Epithelial cell of proximal tubule (primary cell): ENCODE results near the gene PXN. TPM values are rescaled to one million over a fixed set of nuclear protein-coding genes. Genes with fewer than 3 reads are reported as not detected.
"Not testable (repeated sequence)": the region's sequence is repeated elsewhere in the genome, so short reads cannot be mapped to it uniquely, and the experiment has no call there.

Experiments used
- DNase-seq: peaks from one replicate; pipeline ENCODE4 v3.0.0-alpha.2; 2011; ENCODE audit warnings: low read depth
- H3K4me3 ChIP-seq: 2 replicates; pipeline ENCODE4 v1.5.1; 2011; ENCODE audit warnings: low read depth, mild to moderate bottlenecking, low read length
- CTCF ChIP-seq: conservative IDR thresholded peaks from 2 replicates; pipeline ENCODE4 v1.5.1; 2012; ENCODE audit warnings: low read depth, mild to moderate bottlenecking, low read length
- total RNA-seq: library from RNA; depleted of rRNA; stranded (reverse); fragments of >200 nt; gene quantifications from 2 replicates; pipeline ENCODE4 v1.2.3, GENCODE V29; 2015

The PXN gene
- total RNA-seq, 1 donor from 2014 or later, result 100 TPM

GRCh38 chr12:120238217-120238616 is 27.3 kb downstream of the PXN start:
- no peak for TF ChIP-seq CTCF
- no peak for DNase-seq

GRCh38 chr12:120237360-120238171 is 28.0 kb downstream of the PXN start:
- no peak overlapping the region for H3K4me3 ChIP-seq
- DNase-seq, result no peak
- no peak for TF ChIP-seq CTCF

More at GRCh38 chr12:120238217-120238616, 27.3 kb downstream of the PXN start:
- H3K4me3 ChIP-seq, result no peak overlapping the region

GRCh38 chr12:120236809-120237208 is 28.7 kb downstream of the PXN start:
- DNase-seq, result not testable (repeated sequence)

GRCh38 chr12:120235369-120236323 is 29.9 kb downstream of the PXN start:
- DNase-seq, result no peak
- TF ChIP-seq CTCF, result peak; percentile 42
- H3K4me3 ChIP-seq, result no peak overlapping the region

More at GRCh38 chr12:120236809-120237208, 28.7 kb downstream of the PXN start:
- not testable (repeated sequence) for H3K4me3 ChIP-seq

GRCh38 chr12:120234643-120235368 is 30.7 kb downstream of the PXN start:
- no peak overlapping the region for H3K4me3 ChIP-seq
- peak; percentile 60 for TF ChIP-seq CTCF
- DNase-seq, result peak; percentile 88

GRCh38 chr12:120231316-120232011 is 34.1 kb downstream of the PXN start:
- DNase-seq, result peak; percentile 73
- TF ChIP-seq CTCF, result peak; percentile 31
- H3K4me3 ChIP-seq, result no peak overlapping the region
